GM21619 (cell line): ENCODE measurements around the gene NDOR1.
A peak's percentile ranks its signal among the peaks of the same experiment; 100 is the strongest.

Experiments
- ATAC-seq: cut with Tn5 transposase; IDR thresholded peaks from one replicate; pipeline ENCODE4 v1.9.1; 2021; ENCODE audit not compliant: unreplicated experiment

NDOR1 gene

GRCh38 chr9:137205126-137206069 lies at the start of gene NDOR1, which contains the start of gene TMEM203:
TSS of gene NDOR1 (plus strand) at chr9:137205700. CDS start at chr9:137205778, 78 bp downstream.
TSS of gene TMEM203 (minus strand) at chr9:137205648. CDS start at chr9:137205414, 234 bp downstream.
- ATAC-seq, result peak; percentile 49

DNA sequence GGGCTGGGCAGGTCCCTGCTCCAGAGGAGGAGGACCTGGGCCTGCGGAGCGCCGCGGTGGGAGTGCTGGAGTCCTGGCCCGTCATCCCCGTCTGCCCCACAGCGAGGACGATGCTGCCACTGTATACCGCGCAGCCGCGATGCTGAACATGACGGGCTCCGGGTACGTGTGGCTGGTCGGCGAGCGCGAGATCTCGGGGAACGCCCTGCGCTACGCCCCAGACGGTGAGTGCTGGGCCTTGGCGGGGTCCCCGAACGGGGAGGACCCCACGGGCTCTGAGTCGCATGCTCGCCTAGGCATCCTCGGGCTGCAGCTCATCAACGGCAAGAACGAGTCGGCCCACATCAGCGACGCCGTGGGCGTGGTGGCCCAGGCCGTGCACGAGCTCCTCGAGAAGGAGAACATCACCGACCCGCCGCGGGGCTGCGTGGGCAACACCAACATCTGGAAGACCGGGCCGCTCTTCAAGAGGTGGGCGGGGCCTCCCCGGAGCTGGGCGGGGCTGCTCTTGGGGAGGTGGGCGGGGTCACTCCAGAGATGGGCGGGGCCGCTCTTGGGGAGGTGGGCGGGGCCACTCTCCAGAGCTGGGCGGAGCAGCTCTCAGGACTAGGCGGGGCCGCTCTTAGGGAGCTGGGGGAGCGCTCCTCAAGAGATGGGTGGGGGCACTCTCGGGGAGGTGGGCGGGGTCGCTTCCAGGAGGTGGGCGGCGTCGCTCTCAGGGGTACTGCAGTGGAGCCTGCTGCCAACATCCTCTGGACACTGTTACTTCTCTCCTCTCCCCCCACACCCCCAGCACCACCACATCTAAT lies 48.7 kb upstream of the NDOR1 start:
- ATAC-seq, result no peak

- no peak for ATAC-seq
These were observed 47.7 kb upstream of the NDOR1 start for GRCh38 chr9:137157618-137158415.

DNA sequence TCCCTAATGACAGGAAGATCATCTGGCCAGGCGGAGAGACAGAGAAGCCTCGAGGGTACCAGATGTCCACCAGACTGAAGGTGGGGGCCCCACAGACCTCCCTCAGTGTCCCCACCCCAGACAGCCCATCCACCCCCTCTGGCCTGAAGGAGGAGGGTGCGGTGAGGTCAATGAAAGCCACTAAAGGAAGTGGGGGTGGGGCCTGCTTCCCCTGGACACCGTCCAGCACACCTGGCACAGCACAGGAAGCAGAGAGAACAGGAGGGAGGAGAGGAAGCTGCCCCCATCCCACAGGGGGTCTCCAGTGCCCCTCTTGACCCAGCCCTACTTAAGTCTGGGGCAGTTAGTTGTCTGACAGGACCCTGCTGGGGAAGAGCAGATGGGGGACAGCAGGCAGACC lies 46.9 kb upstream of the NDOR1 start:
- no peak for ATAC-seq

GRCh38 chr9:137159105-137160053 lies 46.1 kb upstream of the NDOR1 start:
- ATAC-seq, result no peak

DNA sequence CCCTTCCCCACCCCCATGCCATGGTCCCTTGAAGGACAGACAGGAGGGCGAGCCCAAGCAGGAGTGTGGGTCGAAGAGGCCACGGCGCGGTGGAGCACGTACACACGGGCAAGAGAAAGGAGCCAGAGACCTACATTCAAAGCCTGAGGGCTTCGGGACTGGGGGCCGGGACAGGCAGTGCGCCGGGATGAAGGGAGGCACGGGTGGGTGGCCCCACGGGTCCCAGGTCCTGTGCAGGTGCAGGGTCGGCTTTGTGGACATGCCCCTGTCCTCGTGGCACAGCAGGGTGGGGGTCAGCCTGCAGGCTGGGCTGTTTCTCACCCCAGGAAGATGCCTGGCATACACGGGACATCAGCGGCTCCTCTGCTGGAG lies 45.5 kb upstream of the NDOR1 start:
- ATAC-seq, result no peak

DNA sequence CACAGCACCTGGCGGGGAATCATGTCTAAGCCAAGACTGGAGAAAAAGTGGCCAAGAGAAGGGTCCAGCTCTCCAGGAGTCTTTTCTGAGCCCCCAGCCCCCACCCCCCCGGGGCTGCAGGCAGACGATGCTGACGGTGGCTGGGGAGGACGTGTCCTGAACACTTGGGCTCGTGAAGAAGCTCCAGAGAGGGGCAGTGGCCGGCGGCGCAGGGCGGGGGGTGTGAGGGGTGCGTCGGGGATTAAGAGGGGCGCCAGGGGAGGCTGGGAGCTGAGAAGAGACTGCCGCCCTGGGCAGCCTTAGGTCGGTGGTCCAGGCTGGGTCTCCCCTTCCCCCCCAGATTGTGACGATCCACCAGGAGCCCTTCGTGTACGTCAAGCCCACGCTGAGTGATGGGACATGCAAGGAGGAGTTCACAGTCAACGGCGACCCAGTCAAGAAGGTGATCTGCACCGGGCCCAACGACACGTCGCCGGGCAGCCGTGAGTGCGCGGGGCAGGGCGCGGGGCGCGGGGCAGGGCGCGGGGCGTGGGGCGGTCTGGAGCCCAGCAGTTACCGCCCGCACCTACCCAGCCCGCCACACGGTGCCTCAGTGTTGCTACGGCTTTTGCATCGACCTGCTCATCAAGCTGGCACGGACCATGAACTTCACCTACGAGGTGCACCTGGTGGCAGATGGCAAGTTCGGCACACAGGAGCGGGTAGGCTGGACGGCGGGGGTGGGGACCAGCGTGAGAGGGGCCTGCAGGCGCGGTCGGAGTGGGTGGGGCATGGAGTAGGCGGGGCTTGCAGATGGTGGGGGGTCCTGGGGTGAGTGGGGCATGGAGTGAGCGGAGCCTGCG lies 44.6 kb upstream of the NDOR1 start:
- ATAC-seq, result no peak

DNA sequence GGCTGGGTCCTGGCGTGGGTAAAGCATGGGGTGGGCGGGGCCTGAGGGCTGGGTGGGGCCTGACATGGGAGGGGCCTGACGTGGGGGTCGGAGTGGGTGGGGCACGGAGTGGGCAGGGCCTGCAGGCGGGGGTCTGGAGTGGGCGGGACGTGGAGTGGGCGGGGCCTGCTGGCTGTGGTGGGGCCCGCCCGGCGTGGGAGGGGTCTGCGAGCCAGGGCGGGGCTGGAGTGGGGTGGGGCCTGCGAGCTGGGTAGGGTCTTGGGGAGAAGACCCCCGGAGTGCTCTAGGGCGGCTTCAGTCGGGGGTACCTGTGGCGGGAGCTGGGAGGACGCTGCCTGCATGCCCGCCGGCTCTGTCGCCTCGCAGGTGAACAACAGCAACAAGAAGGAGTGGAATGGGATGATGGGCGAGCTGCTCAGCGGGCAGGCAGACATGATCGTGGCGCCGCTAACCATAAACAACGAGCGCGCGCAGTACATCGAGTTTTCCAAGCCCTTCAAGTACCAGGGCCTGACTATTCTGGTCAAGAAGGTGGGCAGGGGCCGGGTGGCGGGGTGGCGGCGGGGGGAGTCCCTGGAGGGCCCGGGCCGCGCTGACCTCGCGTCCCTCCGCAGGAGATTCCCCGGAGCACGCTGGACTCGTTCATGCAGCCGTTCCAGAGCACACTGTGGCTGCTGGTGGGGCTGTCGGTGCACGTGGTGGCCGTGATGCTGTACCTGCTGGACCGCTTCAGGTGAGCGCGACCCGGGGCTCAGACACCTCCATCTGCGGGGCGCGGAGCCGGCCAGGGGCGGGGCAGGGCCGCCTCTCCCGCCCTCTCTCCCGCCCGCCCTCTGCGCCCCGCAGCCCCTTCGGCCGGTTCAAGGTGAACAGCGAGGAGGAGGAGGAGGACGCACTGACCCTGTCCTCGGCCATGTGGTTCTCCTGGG lies 43.7 kb upstream of the NDOR1 start:
- ATAC-seq, result no peak

- ATAC-seq, result no peak
These were observed 42.8 kb upstream of the NDOR1 start for GRCh38 chr9:137162505-137163364.

DNA sequence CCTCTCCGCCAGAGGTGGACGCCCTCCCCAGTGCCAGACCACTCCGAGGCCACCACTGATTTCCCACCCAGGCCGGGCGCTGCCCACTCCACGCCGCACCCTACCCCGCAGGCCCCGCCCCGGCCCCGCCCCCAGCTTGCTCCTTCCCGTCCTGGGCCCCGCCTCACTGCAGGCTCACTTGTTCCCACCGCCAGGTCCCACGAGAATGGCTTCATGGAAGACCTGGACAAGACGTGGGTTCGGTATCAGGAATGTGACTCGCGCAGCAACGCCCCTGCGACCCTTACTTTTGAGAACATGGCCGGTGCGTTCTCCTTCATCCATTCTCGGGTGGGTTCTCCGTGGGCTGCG lies 42.2 kb upstream of the NDOR1 start:
- no peak for ATAC-seq

DNA sequence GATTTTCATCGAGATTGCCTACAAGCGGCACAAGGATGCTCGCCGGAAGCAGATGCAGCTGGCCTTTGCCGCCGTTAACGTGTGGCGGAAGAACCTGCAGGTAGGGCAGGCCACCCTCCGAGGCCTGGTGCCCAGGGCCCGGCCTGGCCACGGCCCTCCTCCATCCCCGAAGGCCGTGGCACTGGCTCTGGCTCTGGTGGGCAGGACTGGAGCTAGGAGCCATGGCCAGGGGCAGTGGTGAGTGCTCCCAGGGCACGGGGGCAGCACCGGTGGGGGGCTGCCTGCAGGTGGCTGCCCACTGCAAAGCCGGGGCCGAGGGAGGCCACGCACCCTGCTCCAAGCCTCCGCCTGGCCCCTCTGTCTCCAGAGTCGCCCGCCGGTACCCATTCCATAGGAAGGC lies 41.7 kb upstream of the NDOR1 start:
- ATAC-seq, result no peak

GRCh38 chr9:137164370-137165249 lies 40.9 kb upstream of the NDOR1 start:
- no peak for ATAC-seq

GRCh38 chr9:137165250-137165836 lies 40.2 kb upstream of the NDOR1 start:
- no peak for ATAC-seq

GRCh38 chr9:137166380-137167229 lies 38.9 kb upstream of the NDOR1 start:
- no peak for ATAC-seq

DNA sequence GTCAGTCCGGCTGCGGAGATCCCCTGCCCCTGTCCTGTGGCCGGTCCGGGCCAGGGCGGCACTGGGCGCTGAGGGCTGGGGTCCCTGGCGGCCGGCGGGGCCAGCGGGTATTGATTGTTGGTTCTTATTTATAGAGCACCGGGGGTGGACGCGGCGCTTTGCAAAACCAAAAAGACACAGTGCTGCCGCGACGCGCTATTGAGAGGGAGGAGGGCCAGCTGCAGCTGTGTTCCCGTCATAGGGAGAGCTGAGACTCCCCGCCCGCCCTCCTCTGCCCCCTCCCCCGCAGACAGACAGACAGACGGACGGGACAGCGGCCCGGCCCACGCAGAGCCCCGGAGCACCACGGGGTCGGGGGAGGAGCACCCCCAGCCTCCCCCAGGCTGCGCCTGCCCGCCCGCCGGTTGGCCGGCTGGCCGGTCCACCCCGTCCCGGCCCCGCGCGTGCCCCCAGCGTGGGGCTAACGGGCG lies 38.2 kb upstream of the NDOR1 start:
- ATAC-seq, result no peak
